ENCODE measurements around the gene CCNI2.
"Not testable (repeated sequence)": the region's sequence is repeated elsewhere in the genome, so short reads cannot be mapped to it uniquely, and the experiment has no call there.

The CCNI2 gene

DNA sequence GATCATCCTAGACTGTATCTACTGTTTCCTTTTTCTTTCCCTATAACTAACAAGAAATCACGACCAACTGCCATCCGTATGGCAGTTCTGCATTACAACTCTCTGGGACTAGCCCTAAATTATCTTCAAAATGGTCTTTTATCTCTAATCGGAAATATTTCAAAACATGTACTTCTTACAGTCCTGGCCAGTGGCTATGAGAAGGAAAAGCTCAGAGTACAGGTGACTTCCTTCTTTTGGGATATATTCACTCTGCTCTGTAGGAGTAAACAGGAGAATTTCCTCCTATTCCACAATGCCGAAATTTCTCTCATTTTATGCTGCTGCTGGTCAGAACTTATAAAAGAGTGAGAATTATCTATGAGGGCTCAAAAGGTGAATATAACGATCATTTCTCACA, 31.6 kb downstream of the CCNI2 start:
- in situ Hi-C loops (cut with HindIII; ENCODE audit: low sequenced_read_pairs), result no loop called here

DNA sequence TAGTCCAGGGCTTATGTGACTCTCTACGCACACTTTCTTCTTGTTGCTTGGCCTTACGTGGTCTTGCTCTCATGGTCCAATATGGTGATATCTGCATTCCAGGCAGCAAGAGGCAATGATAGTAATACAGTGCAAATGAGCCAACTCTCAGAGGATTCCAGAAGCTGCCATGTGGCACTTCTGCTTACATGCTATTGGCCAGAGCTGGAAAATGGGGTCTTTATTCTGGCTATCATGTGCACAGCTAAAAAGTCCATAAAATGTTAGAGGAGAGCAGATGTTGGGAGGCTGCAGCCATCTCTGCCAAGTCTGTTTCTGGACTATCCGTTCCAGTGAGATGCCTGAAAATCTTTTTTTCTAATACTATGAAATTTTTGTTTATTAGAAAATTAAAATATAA, 32.7 kb downstream of the CCNI2 start:
- in situ Hi-C loops (cut with HindIII; ENCODE audit: low sequenced_read_pairs), result no loop called here

DNA sequence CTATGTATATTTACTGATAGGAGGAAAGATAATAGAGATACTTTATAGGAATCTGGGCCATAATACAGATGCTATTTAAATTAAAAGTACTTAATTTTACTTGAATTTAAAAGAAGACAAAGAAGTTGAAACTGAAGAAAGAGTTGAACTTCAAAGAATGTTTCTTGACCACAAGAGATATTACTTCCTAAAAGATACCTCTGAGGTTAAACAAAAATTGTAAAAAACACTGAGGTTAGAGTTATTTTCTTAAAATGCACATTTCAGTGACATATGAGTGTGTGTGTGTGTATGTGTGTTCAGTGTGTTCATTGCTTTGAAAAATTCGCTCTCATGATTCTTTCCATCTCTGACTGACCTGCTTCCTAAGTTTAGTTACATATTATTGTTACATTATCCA, 33.4 kb downstream of the CCNI2 start:
- in situ Hi-C loops (cut with HindIII; ENCODE audit: low sequenced_read_pairs), result no loop called here

DNA sequence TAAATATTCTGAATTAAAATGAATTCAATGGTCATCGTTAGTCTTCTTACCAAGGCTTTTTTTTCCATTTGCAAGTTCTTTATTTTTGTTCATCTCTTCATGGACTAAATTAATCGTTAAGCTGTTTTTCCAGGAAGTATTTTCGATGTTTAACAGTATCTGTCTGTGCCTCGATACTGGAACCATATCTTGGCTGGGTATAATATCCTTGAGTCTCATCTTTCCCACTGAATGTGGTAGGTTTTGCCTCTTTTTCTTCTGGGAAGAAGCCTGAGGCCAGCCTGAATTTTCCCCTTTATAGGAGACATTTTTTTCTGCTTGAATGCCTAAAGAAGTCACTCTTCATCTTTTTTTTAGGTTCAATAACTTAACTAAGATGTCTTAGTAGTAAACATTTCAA, 33.8 kb downstream of the CCNI2 start:
- in situ Hi-C loops (cut with HindIII; ENCODE audit: low sequenced_read_pairs), result no loop called here

DNA sequence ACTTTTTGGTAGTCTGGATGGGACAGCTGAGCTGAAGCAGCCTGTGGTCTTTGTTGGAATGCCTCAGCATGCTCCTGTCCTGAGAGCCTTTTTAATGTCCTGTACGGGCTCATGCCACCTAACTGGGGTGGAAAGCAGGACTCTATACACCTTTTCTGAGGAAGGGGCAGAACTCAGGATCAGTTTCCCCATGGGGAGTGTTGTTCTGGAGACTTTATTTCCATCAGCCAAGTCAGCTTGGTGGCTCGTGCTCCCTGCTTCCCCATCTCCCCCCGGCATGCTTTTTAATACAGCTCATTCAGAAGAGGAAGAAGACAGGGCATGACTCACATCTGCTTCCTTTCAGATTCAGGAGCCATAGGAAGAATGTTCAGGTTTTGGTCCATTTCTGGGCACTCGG, 34.9 kb downstream of the CCNI2 start:
- in situ Hi-C loops (cut with HindIII; ENCODE audit: low sequenced_read_pairs), result no loop called here

DNA sequence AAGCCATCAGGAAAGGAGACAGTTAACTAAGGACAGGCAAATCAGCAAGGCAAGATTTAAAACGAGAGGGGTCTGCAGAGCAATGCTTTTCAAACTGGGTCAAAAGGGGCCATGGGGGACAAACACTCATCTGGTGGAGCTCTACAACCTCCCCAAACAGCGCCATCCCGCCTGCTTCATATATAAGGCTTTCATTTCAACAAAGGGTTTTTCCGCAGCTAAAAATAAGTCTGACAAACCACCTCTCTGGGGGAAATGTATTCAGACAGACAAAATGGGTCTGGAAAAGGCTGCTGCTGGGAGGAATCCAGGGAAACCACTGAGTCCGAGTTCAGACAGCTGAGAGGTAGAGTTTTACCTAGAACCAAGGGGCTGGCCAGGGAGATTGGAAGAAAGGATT, 38.1 kb downstream of the CCNI2 start:
- in situ Hi-C loops (cut with HindIII; ENCODE audit: low sequenced_read_pairs), result no loop called here

DNA sequence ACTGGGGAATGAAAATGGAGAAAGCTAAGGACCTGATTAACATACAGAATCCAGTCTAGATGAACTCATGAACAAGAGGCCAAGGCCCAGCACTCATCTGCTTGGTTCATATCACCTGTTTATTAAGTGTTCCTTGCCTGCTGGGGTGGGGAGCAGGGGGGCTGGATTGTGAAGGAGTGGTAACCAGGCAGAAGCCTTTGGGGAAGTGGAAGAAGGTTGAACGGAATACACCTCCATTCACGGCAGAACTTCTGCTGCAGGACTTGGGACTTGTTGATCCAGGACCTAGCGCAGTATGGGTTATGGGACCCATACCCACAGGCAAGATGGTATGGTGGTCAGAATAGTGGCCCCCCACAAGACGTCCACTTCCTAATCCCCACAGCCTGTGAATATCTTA, 38.6 kb downstream of the CCNI2 start:
- in situ Hi-C loops (cut with HindIII; ENCODE audit: low sequenced_read_pairs), result no loop called here

DNA sequence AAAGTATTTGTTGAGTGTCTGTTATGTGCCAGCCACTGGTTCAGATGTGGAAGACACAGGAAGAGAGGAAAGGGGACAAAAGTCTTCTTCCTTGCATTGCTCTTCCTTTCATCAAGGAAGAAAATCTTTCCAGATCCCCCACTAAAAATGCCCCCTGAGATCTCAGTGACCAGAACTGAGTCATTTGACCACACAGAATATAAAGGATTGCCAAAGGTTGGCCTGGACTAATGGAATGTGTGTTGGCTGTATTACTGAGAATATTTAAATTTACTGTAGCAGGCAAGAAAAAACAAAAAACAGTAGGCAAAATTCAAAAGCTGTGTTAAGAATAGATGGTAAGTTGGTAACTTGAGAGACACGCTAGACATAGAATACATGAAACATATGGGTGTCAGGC, 39.9 kb downstream of the CCNI2 start:
- in situ Hi-C loops (cut with HindIII; ENCODE audit: low sequenced_read_pairs), result no loop called here

DNA sequence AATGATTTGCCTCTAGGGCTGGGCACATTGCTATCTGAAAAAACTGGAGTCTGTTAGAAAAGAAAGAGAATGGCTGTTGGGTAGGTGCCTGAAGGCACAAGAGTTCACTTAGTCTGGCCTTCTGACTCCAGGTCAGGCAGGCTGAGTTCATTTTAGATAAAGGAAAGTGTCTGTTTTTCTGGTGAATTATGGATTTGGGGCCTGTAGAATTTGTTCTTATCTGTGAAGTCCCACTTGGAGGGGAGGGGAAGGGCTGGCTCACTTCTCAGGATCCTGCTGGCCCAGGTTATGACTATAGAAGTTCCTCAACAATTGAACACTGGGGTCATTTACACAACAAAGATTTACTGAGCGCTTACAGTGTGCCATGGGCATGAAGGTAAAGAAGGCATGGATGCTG, 41.3 kb downstream of the CCNI2 start:
- in situ Hi-C loops (cut with HindIII; ENCODE audit: low sequenced_read_pairs), result no loop called here

DNA sequence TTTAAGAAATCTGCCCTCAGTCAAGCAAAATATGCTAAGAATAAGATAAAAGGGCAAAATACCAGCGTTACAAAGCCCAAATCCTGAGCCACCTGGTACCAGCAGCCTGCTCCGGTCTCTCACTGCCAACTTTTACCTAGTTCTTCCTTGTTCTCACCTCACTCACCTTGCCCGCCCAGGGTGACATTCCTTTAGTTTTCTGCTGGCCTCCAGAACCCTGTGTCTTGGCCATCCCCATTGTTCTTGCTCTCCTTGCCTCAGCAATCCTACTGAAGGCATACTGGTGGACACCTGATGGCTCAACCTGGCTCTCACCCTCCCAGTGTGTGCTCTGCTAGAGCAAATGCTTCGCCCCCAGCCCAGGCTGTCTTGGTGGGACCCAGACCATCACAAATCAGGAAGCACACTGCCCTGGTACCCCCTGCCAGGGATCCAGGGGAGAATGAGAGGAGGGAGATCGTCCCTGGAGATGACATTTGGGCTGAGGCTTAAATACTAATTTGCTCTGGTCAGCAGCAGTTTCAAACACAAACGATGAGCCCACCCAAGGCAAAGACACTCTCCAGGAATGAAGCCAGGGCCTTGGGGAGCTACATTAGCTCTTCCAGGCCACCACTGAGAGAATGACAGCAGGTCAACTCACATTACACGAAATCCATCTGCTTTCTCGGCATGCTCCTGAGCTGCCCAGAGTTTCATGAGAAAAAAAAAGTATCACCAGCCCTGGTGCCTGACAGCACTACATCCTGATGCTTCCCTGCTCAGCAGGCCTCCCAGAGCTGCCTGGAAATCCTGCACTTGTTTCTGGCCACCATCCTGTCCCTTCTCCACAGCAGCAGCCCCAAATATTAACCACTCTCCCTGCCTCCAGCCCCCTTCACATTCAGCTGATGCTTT, 42.0 kb downstream of the CCNI2 start:
- in situ Hi-C loops (cut with HindIII; ENCODE audit: low sequenced_read_pairs), result no loop called here

DNA sequence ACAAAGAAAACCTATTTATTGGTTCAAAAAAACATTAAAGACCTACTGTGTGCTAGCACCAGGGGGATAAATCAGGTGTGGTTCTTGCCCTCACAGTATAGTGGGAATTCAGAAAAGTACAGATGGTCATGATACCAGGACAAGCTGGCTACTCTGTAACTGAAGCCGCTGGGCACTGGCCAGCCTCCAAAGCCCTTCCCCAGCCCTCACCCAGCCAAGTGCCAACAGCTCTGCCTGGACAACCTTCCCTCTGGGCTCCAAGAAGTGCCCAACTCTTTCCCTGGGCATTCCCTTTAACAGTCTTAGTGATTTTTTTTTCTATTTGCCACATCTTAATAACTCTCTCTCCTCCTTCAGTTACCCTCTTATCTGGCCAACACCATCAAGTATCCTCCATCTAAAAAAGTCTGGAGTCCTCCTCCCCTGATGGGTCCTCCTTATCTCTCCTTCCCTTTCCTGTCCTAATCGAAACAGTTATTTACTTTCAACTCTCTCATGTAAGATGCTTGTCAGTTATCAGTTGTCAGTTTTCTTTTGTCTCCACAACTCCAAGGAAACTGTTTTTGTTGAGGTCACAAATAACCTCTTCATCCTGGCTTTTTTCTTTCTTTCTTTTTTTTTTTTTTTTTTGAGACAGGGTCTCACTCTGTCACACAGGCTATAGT, 43.1 kb downstream of the CCNI2 start:
- in situ Hi-C loops (cut with HindIII; ENCODE audit: low sequenced_read_pairs), result no loop called here

DNA sequence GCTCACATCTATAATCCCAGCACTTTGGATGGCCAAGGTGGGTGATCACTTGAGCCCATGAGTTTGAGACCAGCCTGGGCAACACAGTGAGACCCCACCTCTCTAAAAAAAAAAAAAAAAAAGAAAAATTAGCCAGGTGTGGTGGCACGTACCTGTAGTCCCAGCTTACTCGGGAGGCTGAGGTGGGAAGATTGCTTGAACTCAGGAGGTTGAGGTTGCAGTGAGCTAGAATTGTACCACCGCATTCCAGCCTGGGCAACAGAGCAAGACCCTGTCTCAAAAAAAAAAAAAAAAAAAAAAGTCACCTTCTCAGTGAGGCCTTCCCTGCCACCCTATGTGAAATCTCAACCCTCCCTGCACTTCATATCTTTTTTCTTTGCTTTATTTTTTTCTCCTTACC, 43.8 kb downstream of the CCNI2 start:
- in situ Hi-C loops (cut with HindIII; ENCODE audit: low sequenced_read_pairs), result no loop called here

DNA sequence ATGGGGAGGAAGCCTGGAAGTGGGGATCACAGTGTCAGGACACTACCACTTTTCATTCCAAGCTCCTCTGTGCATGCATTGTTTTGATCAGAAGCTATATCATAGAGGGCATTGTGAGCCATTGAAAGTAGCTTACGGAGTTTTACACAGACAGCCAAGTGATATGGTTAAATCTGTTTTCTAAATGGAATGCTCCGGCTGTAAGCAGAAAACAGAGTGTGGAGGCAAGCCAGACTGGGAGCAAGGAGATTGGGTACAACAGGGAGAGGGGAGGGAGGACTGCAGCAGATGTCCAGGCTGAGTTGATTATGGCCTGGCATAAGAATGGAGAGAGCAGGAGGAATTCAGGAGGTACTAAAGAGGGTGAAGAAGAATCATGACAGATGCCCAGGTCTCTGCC, 50.4 kb downstream of the CCNI2 start:
- in situ Hi-C loops (cut with HindIII; ENCODE audit: low sequenced_read_pairs), result no loop called here

DNA sequence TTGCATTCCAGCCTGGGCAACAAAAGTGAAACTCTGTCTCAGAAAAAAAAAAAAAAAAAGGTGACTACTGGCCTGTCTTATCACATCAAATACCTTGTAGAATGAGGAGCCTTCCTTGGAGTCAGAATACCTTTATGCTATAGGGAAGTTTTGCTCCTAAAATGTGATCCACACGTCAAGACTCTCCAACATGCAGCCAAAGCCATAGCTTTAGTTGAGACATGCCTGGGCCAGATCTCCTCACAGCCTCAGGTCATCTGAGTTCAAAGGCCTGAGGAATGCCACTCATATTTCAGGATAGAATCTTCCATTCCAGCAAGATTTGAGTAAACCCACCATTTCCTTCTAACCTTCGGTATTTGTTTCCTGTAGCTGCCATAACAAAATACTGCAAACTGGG, 52.2 kb downstream of the CCNI2 start:
- in situ Hi-C loops (cut with HindIII; ENCODE audit: low sequenced_read_pairs), result no loop called here

DNA sequence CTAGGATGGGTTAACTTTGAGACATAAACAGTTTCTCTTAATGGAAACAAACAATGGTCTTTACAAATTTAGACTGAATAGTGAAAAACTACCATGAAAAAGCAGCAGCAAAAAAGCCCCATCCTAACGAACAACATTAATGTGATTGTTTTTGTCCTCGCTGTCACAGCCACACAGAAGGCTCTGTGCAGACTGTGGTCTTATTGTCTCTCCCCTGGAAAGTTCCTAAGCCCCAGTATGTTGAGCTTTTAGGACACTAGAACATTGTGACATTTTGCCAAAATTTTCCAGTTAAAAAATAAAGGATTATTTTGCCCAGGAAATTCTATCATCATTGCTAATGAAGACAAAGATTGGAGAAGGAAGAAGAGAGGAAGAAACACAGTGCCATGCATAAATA, 53.3 kb downstream of the CCNI2 start:
- in situ Hi-C loops (cut with HindIII; ENCODE audit: low sequenced_read_pairs), result no loop called here

DNA sequence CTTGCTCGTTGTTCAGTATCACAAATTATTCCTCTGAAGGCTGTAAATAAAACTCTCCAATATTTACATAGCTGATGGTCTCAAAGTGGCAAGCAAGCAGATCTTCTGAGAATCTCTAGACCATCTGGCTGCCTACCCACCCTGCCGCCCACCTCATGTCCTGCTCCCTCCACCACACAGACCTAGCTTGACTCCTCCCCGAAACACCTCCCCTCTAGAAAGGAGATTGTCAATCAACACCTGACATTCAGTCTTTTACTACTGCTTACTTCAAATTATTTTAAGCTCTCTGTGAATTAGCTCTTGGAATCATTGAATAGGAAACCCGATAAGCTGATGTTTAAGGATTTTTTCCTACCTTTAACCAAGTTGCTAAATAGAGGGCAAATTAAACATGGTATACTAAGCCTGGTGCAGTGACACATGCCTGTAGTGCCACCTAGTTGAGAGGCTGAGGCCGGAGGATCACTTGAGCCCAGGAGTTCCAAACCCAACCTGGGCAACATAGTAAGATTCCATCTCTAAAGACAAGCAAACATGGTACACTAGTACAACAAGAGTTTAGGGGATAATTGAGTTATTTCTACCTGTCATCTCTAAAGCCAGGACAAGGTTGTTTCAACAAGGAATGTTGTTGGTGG, 54.9 kb downstream of the CCNI2 start:
- in situ Hi-C loops (cut with HindIII; ENCODE audit: low sequenced_read_pairs), result no loop called here

DNA sequence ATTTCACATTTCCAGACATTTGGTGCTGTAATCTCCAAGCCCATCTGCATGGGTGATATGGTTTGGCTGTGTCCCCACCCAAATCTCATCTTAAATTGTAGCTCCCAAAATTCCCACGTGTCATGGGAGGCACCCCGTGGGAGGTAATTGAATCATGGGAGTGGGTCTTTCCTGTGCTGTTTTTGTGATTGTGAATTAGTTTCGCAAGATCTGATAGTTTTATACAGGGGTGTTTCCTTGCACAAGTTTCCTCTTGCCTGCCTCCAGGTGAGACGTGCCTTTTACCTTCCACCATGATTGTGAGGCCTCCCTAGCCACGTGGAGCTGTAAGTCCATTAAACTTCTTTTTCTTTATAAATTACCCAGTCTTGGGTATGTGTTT, 55.5 kb downstream of the CCNI2 start:
- in situ Hi-C loops (cut with HindIII; ENCODE audit: low sequenced_read_pairs), result not testable (repeated sequence)
